ENCODE measurements around the gene HLA-B. TPM values are rescaled to one million over a fixed set of nuclear protein-coding genes. Genes with fewer than 3 reads are reported as not detected.
"Not testable (repeated sequence)": the region's sequence is repeated elsewhere in the genome, so short reads cannot be mapped to it uniquely, and the experiment has no call there.

The HLA-B gene
- total RNA-seq, 1 donor from 2014 or later, result 216 TPM

- no peak for TF ChIP-seq CTCF (IDR thresholded peaks at IDR 0.05)
- no peak overlapping the region for H3K4me3 Mint-ChIP-seq (ENCODE audit: unreplicated experiment)
- H3K4me1 Mint-ChIP-seq (ENCODE audit: low read depth), result no peaks in the 10 kb centered on the region
- H3K27ac Mint-ChIP-seq (ENCODE audit: unreplicated experiment), result no peak overlapping the region
- DNase-seq (ENCODE audit: low spot score), result no peak
- no peaks in the 10 kb centered on the region for H3K9me3 Mint-ChIP-seq (ENCODE audit: low read depth)
- H3K36me3 Mint-ChIP-seq (ENCODE audit: low read depth), result no peaks in the 10 kb centered on the region
- peaks cover 50% of the 10 kb centered on the region for H3K27me3 Mint-ChIP-seq (ENCODE audit: low read depth)
These were observed 22.9 kb upstream of the HLA-B start for GRCh38 chr6:31379850-31380249.

- H3K36me3 Mint-ChIP-seq (ENCODE audit: low read depth), result no peaks in the 10 kb centered on the region
- no peak for TF ChIP-seq CTCF (IDR thresholded peaks at IDR 0.05)
- no peak overlapping the region for H3K27ac Mint-ChIP-seq (ENCODE audit: unreplicated experiment)
- no peak overlapping the region for H3K4me3 Mint-ChIP-seq (ENCODE audit: unreplicated experiment)
- no peak for DNase-seq (ENCODE audit: low spot score)
- no peaks in the 10 kb centered on the region for H3K9me3 Mint-ChIP-seq (ENCODE audit: low read depth)
- H3K27me3 Mint-ChIP-seq (ENCODE audit: low read depth), result peaks cover 52% of the 10 kb centered on the region
- H3K4me1 Mint-ChIP-seq (ENCODE audit: low read depth), result no peaks in the 10 kb centered on the region
These were observed 21.7 kb upstream of the HLA-B start for GRCh38 chr6:31378721-31379103.

GRCh38 chr6:31378062-31378720 lies 21.2 kb upstream of the HLA-B start:
- no peak overlapping the region for H3K27ac Mint-ChIP-seq (ENCODE audit: unreplicated experiment)
- no peaks in the 10 kb centered on the region for H3K36me3 Mint-ChIP-seq (ENCODE audit: low read depth)
- no peak for DNase-seq (ENCODE audit: low spot score)
- no peaks in the 10 kb centered on the region for H3K9me3 Mint-ChIP-seq (ENCODE audit: low read depth)
- TF ChIP-seq CTCF (IDR thresholded peaks at IDR 0.05), result no peak
- H3K27me3 Mint-ChIP-seq (ENCODE audit: low read depth), result peaks cover 53% of the 10 kb centered on the region
- H3K4me3 Mint-ChIP-seq (ENCODE audit: unreplicated experiment), result no peak overlapping the region
- H3K4me1 Mint-ChIP-seq (ENCODE audit: low read depth), result no peaks in the 10 kb centered on the region

- peaks cover 9% of the 10 kb centered on the region for H3K9me3 Mint-ChIP-seq (ENCODE audit: low read depth)
- H3K27ac Mint-ChIP-seq (ENCODE audit: unreplicated experiment), result no peak overlapping the region
- H3K4me3 Mint-ChIP-seq (ENCODE audit: unreplicated experiment), result no peak overlapping the region
- H3K36me3 Mint-ChIP-seq (ENCODE audit: low read depth), result peaks cover 4% of the 10 kb centered on the region
- peaks cover 58% of the 10 kb centered on the region for H3K27me3 Mint-ChIP-seq (ENCODE audit: low read depth)
- no peak for DNase-seq (ENCODE audit: low spot score)
- no peaks in the 10 kb centered on the region for H3K4me1 Mint-ChIP-seq (ENCODE audit: low read depth)
- TF ChIP-seq CTCF (IDR thresholded peaks at IDR 0.05), result no peak
These were observed 20.1 kb upstream of the HLA-B start for GRCh38 chr6:31377029-31377428.

GRCh38 chr6:31375699-31376098 lies 18.7 kb upstream of the HLA-B start:
- H3K27ac Mint-ChIP-seq (ENCODE audit: unreplicated experiment), result no peak overlapping the region
- H3K36me3 Mint-ChIP-seq (ENCODE audit: low read depth), result peaks cover 5% of the 10 kb centered on the region
- DNase-seq (ENCODE audit: low spot score), result no peak
- H3K27me3 Mint-ChIP-seq (ENCODE audit: low read depth), result peaks cover 52% of the 10 kb centered on the region
- H3K4me3 Mint-ChIP-seq (ENCODE audit: unreplicated experiment), result no peak overlapping the region
- no peaks in the 10 kb centered on the region for H3K4me1 Mint-ChIP-seq (ENCODE audit: low read depth)
- peaks cover 13% of the 10 kb centered on the region for H3K9me3 Mint-ChIP-seq (ENCODE audit: low read depth)
- TF ChIP-seq CTCF (IDR thresholded peaks at IDR 0.05), result no peak

GRCh38 chr6:31374118-31374517 lies 17.1 kb upstream of the HLA-B start:
- Mint-ChIP-seq H3K27me3 (ENCODE audit: low read depth) (peaks cover 56% of the 10 kb centered on the region), H3K9me3 (ENCODE audit: low read depth) (peaks cover 13% of the 10 kb centered on the region)
- H3K4me3 Mint-ChIP-seq (ENCODE audit: unreplicated experiment); H3K4me1 Mint-ChIP-seq (ENCODE audit: low read depth); H3K27ac Mint-ChIP-seq (ENCODE audit: unreplicated experiment); DNase-seq (ENCODE audit: low spot score); H3K36me3 Mint-ChIP-seq (ENCODE audit: low read depth): not testable (repeated sequence)
